GM19035 (cell line): ENCODE measurements around the gene PRG2.

Experiments
- ATAC-seq: cut with Tn5 transposase; IDR thresholded peaks from one replicate; pipeline ENCODE4 v1.9.1; 2021; ENCODE audit not compliant: unreplicated experiment

Gene PRG2

DNA sequence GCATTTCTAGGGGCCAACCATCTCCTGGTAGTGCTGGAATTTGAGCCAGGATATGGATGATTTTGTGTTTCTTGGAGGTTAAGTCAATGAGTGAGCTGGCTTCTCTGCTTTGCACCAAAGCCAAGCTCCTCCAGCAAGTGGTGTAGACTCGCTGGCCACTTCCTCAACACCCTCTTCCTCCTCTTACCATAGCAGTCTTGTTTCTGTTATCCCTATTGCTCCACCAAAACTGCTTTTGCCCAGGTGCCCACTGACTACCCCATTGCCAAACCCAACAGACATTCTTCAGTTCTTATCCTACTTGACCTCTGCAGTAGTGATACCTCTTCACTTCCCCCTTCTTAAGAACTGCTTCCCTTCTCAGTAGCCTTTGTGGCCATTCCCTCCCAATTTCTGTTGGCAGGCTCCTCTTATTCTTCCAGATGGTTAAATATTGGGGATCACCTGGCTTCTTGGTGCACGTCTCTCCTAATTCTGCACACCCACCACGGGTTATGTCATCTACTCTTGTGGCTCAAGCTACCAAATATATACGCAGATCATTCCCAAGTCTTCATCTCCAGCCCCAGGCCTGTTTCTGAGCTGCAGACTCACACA is 7.0 kb upstream of the PRG2 start:
- no peak for ATAC-seq

- ATAC-seq, result no peak
These were observed 6.3 kb upstream of the PRG2 start for GRCh38 chr11:57396744-57397143.

DNA sequence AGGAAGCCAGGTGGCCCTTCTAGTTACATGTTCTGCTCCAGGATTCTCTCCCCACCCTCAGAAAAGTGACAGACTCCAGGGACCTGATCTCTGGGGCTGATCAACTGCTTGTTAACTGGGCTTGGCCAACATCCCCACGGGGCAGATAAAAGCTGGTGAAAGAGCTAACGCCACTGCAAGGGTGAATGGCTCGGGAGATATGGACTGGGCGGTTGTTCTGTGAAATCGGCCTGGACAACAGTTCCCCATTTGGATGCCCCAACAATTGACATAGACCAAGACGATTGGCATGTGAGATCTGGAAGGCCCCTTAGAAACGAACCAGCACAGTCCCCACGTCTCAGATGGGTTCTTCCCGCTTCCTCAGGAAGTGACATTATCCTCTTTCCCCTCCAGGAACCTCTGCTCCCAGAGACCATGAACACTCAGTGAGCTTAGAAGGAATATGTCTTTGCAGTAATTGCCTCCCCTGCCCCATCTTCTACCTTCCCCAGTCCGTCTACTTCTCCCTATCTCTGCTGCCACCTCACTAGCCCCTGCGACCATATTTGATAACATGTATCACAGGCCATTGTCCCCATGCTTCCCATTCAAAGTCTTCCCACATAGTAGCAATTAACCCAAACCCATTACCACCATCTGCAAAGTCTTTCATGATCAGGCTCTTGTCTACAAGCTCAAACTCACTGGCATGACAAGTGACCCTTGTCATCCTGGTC is 5.6 kb upstream of the PRG2 start:
- no peak for ATAC-seq

GRCh38 chr11:57394203-57394965 is 3.9 kb upstream of the PRG2 start:
- no peak for ATAC-seq

GRCh38 chr11:57392763-57393105 is 2.3 kb upstream of the PRG2 start:
- no peak for ATAC-seq

GRCh38 chr11:57392066-57392762 is 1.8 kb upstream of the PRG2 start:
- no peak for ATAC-seq

DNA sequence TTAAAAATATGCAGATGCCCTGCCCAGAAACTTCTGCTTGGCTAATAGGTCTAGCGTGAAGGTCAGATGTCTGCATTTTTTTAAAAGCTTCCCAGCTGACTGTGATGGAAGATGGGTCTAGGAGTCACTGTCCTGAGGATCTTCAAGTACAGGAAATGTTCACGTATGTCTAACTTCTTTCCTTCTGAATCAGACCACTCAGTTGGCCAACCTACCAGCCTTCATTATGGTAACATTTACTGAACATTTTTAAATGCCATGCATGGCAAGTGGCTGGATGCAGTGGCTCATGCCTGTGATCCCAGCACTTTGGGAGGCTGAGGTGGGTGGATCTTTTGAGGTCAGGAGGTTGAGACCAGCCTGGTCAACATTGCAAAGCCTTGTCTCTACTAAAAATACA is 1.1 kb upstream of the PRG2 start:
- ATAC-seq, result no peak

- no peak for ATAC-seq
These were observed 661 bp upstream of the PRG2 start for GRCh38 chr11:57391111-57391510.

DNA sequence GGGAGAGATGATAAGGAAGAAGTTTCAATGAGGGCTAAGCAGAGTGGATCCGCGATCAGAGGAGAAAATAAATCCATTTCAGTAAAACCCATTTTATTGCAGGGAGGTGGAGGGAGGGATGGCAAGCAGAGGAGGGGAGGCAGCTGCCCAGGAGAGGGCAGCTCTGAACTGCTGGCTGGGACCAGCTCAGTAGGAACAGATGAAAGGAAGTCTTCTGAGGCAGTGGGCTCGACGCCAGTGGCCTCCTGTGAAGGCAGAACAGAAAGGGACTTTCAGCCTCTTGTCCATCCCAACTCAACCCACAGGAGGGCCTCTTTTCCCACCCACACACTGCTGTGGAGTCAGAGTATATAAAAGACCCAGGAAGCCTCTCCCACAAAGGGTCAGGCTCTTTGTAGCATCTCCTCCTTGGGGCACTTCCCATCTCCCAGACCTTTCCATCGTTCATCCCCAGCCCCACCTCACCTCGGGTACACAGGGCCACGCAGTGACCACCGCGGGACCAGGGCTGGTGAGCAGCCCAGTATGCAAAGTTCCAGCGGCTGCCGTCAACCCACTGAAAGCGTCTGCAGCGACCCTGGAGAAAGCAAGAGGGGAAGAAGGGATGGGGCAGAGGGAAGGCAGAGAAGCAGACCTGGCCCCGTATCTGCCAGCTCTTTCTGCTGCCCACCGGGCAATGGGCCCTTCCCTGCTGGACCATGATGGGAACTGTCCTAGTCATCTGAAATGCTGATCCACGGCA is 3.0 kb downstream of the PRG2 start:
- no peak for ATAC-seq

DNA sequence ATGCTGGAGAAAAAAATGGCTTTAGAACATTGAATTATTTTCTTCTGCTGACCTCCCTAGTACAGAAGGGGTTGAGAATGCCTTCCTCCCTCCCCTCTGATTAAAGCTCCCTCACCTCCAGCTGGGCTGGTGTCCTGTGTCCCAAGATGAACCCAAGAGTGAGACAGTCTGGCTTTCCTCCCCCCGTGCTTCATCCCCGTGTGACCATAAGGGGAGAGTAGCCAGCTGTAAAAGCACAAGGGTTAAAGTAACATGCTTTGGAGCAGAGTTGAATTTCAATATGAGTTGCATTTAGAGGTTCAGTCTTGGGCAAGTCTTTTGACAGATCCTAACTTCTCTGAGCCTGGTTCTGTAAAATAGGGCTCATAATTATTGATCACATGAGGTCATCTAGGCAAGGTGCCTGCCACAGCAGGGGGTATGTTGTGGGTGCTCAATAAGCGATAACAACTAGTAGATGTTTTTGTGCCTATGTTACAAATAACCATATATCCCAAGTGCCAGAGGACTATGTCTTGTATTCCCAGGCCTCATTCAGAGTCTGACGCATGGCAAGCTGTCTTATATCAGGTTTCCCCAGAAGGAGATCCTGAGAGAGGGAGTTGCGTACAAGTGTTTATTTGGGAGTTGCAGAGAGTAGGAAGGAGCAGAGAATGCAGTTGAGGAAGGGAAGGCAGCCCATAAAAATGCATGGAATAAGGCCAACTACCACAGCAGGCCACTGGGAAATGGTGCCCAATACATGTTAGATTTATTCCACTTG is 4.1 kb downstream of the PRG2 start:
- no peak for ATAC-seq

- no peak for ATAC-seq
These were observed 9.5 kb downstream of the PRG2 start, which contains the start of gene PRG3 for GRCh38 chr11:57380975-57381374. Gene PRG3 (minus strand): TSS chr11:57381150. CDS start chr11:57380708, 442 bp downstream.

GRCh38 chr11:57379732-57380131 is 10.7 kb downstream of the PRG2 start:
- ATAC-seq, result no peak

DNA sequence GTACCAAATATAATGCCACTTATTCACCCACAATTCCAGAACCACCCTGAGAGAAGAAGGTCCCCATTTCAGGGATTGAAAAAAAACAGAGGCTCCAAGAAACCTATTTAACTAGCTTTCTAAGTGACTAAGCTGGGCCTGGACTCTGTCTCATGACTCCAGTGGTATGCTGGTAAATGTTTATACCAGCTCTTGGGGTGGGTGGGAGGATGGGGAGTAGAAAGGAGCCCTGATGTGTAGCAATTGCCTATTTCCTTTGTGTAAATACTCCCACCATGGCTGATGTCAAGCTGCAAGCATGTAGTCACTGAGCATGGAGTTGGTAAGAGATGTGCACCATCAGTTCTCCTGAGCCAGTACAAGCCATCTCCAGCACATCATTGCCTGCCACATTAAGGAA is 12.3 kb downstream of the PRG2 start:
- no peak for ATAC-seq

GRCh38 chr11:57377107-57377506 is 13.3 kb downstream of the PRG2 start:
- ATAC-seq, result no peak

DNA sequence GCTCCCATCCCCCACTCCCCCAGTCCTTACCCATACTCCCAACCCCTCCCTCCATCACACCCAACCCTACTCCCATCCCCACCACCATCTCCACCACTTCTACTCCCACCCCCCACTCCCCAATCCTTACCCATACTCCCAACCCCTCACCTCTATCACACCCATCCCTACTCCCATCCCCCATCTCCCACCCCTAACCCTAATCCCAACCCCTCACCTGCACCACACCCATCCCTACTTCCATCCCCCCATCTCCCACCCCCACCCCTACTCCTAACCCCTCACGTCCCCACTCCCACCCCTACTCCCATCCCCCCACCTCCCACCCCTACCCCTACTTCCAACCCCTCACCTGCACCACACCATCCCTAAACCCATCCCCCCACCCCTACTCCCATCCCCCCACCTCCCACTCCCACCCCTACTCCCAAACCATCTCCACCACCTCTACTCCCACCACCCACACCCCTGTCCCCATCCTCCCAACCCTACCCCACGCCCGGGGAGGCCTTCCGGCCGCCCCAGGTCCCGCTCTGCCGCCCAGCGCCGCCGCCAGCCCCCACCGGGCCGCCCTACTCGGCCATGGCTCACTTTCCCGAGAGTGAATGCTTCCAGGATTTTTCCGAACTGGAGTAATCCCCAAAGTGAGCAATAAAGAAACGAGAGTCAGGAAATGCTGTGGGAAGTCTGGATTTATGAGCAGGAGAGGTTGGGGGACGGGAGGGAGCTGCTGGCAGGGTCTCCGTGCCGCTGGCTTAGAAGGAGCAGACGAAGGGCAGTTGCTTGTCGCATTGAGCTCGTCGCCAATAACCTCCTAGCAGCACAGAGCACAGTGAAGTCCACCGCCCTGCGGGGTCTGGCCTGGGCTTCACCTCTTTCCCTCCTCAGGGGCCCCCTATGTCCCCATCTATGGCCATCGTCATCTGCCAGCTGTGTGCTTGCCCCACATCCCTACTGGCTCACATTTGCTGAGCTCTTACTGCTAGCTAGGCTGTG is 14.1 kb downstream of the PRG2 start:
- ATAC-seq, result no peak

DNA sequence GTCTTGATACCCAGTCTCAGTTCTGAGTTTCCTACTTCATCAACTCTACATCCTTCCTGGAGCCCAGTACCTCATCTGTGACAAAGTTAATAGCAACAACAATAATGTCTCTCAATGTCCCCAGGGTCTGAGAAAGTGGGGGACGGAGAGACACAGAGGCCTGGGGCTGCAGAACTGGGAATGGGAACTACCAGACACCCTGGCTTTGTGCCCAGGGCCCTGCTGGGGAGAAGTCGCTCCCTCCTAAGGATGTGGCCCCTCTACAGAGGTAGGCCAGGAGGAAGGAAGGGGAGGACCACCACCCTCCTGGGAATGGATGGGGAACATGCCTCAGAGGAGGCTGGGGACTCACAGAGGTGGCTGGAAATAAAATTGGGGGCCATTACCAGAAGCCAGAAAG is 15.0 kb downstream of the PRG2 start:
- ATAC-seq, result no peak

GRCh38 chr11:57374966-57375365 is 15.5 kb downstream of the PRG2 start:
- no peak for ATAC-seq

- ATAC-seq, result no peak
These were observed 17.3 kb downstream of the PRG2 start for GRCh38 chr11:57373146-57373545.

DNA sequence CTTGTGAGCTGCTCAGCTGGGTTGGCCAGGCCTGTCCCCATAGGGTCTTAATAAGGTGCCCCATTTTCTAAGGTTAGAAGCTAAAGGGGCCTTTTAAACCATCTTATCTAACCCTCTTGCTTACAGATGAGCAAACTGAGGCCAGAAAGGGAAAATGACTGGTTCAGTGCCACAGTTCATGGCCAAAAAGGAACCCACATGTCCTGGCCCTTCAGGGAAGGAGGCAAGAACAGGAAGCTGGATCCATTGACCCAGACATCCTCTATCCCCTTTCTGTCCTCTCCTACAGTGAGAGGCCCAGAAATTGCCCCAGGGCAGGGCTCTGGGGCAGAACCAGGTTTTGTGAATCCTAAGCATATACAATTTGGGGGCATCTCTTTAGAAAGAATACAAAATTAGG is 19.5 kb downstream of the PRG2 start:
- ATAC-seq, result no peak
